Measurements from ENCODE around the gene OR52E5.

DNA sequence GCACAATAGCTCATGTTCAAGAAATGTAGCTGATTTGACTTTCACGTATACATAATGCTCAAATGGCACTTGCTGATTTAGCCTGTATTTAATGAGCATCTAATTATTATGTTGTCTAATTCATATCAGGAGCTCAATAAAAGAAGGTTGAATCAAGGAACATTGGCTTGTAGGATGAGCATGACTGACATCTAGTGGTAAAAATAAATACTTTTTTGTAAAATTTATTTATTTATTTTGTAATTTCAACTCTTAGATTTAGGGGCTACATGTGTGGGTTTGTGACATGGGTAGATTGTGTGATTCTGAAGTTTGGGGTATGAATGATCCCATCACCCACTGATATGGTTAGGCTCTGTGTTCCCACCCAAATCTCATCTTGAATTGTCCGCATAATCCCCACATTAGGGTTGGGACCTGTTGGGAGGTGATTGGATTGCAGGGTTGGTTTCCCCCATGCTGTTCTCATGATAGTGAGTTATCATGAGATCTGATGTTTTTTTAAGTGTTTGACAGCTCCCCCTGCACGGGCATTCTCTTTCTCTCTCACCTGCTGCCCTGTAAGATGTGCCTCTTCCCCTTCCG lies 1.7 kb upstream of the OR52E5 start:
- TF ChIP-seq EZH2 (IDR thresholded peaks at IDR 0.05; ENCODE audit: insufficient read depth, poor library complexity, severe bottlenecking): no peak
- no peak for TF ChIP-seq EZH2phosphoT487 (IDR thresholded peaks at IDR 0.05; ENCODE audit: insufficient read depth, low read depth)

Measured in GM23248 (cell line).